Activated T-helper 1 cell treated with anti-CD3 and anti-CD28 coated beads, Interleukin-12 subunit alpha, Interleukin-12 subunit beta, Interleukin-2, Interleukin-4 antibody, amounts not matched to agents 30 ng/mL and 10 ng/mL and 1 ng/mL, durations not matched to agents 14 hours and 24 hours and 36 hours (primary cell): ENCODE results near the gene RAB5A. TPM values are rescaled to one million over a fixed set of nuclear protein-coding genes. Genes with fewer than 3 reads are reported as not detected.
A peak's percentile ranks its signal among the peaks of the same experiment; 100 is the strongest.
"Not testable (repeated sequence)": the region's sequence is repeated elsewhere in the genome, so short reads cannot be mapped to it uniquely, and the experiment has no call there.

ENCODE experiments used
- DNase-seq: peaks from one replicate; pipeline ENCODE4 v3.0.0; 2021; ENCODE audit warnings: low spot score
- H3K27ac Mint-ChIP-seq: one replicate; pipeline ENCODE4 v1.8.0; 2021; ENCODE audit warnings: mild to moderate bottlenecking, mixed read lengths
- H3K27me3 Mint-ChIP-seq: one replicate; pipeline ENCODE4 v1.8.0; 2022; ENCODE audit warnings: mild to moderate bottlenecking, moderate library complexity, mixed read lengths; ENCODE audit not compliant: insufficient read depth
- H3K36me3 Mint-ChIP-seq: one replicate; pipeline ENCODE4 v1.8.0; 2021; ENCODE audit warnings: low read depth, mixed read lengths
- H3K4me1 Mint-ChIP-seq: one replicate; pipeline ENCODE4 v1.8.0; 2021; ENCODE audit warnings: low read depth, mixed read lengths
- H3K4me3 Mint-ChIP-seq: one replicate; pipeline ENCODE4 v1.8.0; 2021; ENCODE audit warnings: mild to moderate bottlenecking, moderate library complexity, mixed read lengths
- H3K9me3 Mint-ChIP-seq: one replicate; pipeline ENCODE4 v1.8.0; 2021; ENCODE audit warnings: mixed read lengths
- intact Hi-C: fragments of 100-400 bp; cut with micrococcal nuclease; formaldehyde crosslinking; loops from one replicate; pipeline ENCODE4 v1.15.1; 2024
- total RNA-seq: library from RNA; stranded (reverse); gene quantifications from 2 replicates; pipeline ENCODE4 v1.2.3, GENCODE V29; 2022

The RAB5A gene
- 62.2 and 64.0 TPM in 2 replicates for total RNA-seq

GRCh38 chr3:19946832-19947548 is at the start of gene RAB5A:
TSS of gene RAB5A (plus strand) at chr3:19947097. CDS start at chr3:19950899, 3,802 bp downstream.
- intact Hi-C loops: loop anchor here (1.0 to 5.0 kb wide), 8 partner anchors 10 to 1505 kb away; partner anchors contain the start of gene SGO1
- H3K27me3 Mint-ChIP-seq: no peaks in the 10 kb centered on the region
- H3K36me3 Mint-ChIP-seq: peaks cover 11% of the 10 kb centered on the region
- H3K4me3 Mint-ChIP-seq: peak within 1 kb of the TSS; percentile 92
- H3K4me1 Mint-ChIP-seq: peaks cover 47% of the 10 kb centered on the region
- peak within 1 kb of the TSS; percentile 97 for H3K27ac Mint-ChIP-seq
- DNase-seq: peak; percentile 96
- H3K9me3 Mint-ChIP-seq: no peaks in the 10 kb centered on the region

- DNase-seq: no peak
- no peaks in the 10 kb centered on the region for H3K4me1 Mint-ChIP-seq
- H3K9me3 Mint-ChIP-seq: no peaks in the 10 kb centered on the region
- H3K4me3 Mint-ChIP-seq: no peak overlapping the region
- H3K27ac Mint-ChIP-seq: no peak overlapping the region
- H3K27me3 Mint-ChIP-seq: peaks cover 4% of the 10 kb centered on the region
- H3K36me3 Mint-ChIP-seq: no peaks in the 10 kb centered on the region
- intact Hi-C loops: no loop called here
Observed at GRCh38 chr3:19898721-19899120, 48.2 kb upstream of the RAB5A start.

DNA sequence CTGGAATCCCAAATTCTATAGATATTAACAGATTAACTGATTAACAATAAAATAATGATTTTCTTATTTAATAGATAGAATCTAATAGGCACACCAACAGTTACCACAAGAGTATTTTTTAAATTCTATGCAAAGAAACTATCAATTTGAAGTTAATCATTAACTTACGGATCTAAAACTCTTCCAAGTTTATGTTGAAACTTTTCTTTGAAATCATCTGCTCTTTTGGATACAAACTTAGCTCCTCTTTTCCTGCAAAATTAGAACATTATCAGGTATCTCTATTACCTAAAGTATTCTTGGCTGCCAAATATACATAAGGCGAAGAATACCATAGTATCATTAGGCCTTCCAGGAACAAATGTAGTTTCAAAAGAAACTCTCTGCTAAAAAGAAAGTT is 47.6 kb upstream of the RAB5A start:
- Mint-ChIP-seq H3K4me1 (no peaks in the 10 kb centered on the region), H3K27ac (no peak overlapping the region), H3K36me3 (no peaks in the 10 kb centered on the region), H3K4me3 (no peak overlapping the region), H3K27me3 (peaks cover 4% of the 10 kb centered on the region), H3K9me3 (no peaks in the 10 kb centered on the region)
- no peak for DNase-seq
- intact Hi-C loops: no loop called here

DNA sequence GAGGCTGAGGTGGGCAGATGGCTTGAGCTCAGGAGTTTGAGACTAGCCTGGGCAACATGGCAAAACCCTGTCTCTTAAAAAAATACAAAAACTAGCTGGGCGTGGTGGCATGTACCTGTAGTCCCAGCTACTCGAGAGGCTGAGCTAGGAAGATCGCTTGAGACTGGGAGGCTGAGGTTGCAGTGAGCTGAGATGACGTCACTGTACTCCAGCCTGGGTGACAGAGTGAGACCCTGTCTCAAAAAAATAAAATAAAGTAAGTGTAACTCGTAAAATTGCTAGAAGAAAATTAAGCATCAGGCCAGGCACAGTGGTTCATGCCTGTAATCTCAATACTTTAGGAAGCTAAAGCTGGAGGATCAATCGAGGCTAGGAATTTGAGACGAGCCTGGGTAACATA is 47.1 kb upstream of the RAB5A start:
- H3K27me3 Mint-ChIP-seq, intact Hi-C loops, H3K9me3 Mint-ChIP-seq, H3K4me1 Mint-ChIP-seq, DNase-seq, H3K27ac Mint-ChIP-seq, H3K36me3 Mint-ChIP-seq, H3K4me3 Mint-ChIP-seq: not testable (repeated sequence)

- H3K27ac Mint-ChIP-seq: no peak overlapping the region
- H3K9me3 Mint-ChIP-seq: no peaks in the 10 kb centered on the region
- H3K4me1 Mint-ChIP-seq: no peaks in the 10 kb centered on the region
- no peaks in the 10 kb centered on the region for H3K36me3 Mint-ChIP-seq
- DNase-seq: no peak
- no peak overlapping the region for H3K4me3 Mint-ChIP-seq
- intact Hi-C loops: no loop called here
- H3K27me3 Mint-ChIP-seq: peaks cover 5% of the 10 kb centered on the region
Observed at GRCh38 chr3:19901337-19901736, 45.6 kb upstream of the RAB5A start.

- Mint-ChIP-seq H3K4me3 (no peak overlapping the region), H3K36me3 (no peaks in the 10 kb centered on the region), H3K9me3 (no peaks in the 10 kb centered on the region), H3K4me1 (no peaks in the 10 kb centered on the region), H3K27me3 (peaks cover 6% of the 10 kb centered on the region), H3K27ac (no peak overlapping the region)
- intact Hi-C loops: no loop called here
- no peak for DNase-seq
Observed at GRCh38 chr3:19901918-19902317, 45.0 kb upstream of the RAB5A start.

DNA sequence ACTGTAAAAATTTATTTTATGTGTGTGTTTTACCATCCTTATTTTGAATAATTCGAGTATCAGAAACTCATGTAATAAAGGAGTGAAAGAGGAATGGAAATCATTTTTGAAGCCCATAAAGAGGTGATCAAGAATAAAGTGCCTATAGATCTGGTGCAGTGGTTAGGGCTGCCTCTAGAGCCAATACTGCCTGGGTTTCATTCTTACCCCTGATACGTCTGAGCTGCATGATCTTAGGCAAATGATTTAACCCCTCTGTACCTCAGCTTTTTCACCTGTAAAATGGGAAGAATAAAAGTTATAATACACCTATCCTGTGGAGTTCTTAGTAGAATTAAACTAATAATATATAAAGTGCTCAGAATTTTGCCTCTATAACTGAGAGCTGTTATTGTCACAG is 43.2 kb upstream of the RAB5A start:
- intact Hi-C loops: no loop called here
- H3K4me1 Mint-ChIP-seq: no peaks in the 10 kb centered on the region
- peaks cover 8% of the 10 kb centered on the region for H3K27me3 Mint-ChIP-seq
- H3K9me3 Mint-ChIP-seq: no peaks in the 10 kb centered on the region
- H3K4me3 Mint-ChIP-seq: no peak overlapping the region
- H3K27ac Mint-ChIP-seq: no peak overlapping the region
- DNase-seq: no peak
- H3K36me3 Mint-ChIP-seq: no peaks in the 10 kb centered on the region

DNA sequence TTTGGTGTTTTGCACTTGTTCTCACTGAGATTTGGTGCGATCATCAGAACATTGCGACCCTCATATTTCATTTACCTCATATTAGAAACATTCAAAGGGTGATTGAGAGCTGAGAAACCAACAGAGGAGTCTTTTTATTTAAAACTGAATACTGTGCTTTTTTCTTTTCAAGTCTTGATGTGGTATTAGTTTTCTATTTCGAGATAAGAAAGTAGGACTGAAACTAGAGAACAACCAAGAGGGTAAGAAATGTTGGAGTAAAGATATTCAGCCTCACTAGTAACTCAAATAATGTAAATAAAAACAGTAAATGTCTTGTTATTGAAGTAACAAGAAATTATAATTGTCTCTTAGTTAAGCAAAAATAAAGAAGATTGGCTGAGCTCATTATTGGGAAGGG is 39.4 kb upstream of the RAB5A start:
- Mint-ChIP-seq H3K4me3 (no peak overlapping the region), H3K9me3 (peaks cover 20% of the 10 kb centered on the region), H3K27ac (no peak overlapping the region), H3K27me3 (peaks cover 6% of the 10 kb centered on the region), H3K36me3 (peaks cover 2% of the 10 kb centered on the region), H3K4me1 (no peaks in the 10 kb centered on the region)
- intact Hi-C loops: no loop called here
- no peak for DNase-seq

DNA sequence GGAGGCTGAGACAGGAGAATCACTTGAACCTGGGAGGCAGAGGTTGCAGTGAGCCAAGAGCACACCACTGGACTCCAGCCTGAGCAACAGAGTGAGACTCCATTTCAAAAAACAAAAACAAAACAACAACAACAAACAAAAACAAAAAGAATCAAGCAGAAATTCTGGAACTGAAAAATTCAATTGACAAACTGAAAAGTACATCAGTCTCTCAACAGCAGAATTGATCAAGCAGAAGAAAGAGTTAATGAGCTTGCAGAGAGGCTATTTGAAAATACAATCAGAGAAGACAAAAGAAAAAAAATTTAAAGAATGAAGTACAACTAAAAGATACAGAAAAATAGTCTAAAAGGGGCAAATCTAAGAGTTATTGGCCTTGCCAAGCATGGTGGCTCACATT is 35.4 kb upstream of the RAB5A start:
- Mint-ChIP-seq H3K4me1 (no peaks in the 10 kb centered on the region), H3K27ac (no peak overlapping the region), H3K4me3 (no peak overlapping the region), H3K27me3 (peaks cover 6% of the 10 kb centered on the region), H3K36me3 (peaks cover 2% of the 10 kb centered on the region), H3K9me3 (peaks cover 24% of the 10 kb centered on the region)
- DNase-seq: no peak
- intact Hi-C loops: no loop called here

- Mint-ChIP-seq H3K27me3 (peaks cover 12% of the 10 kb centered on the region), H3K36me3 (no peaks in the 10 kb centered on the region), H3K4me3 (no peak overlapping the region), H3K27ac (no peak overlapping the region), H3K9me3 (peaks cover 7% of the 10 kb centered on the region), H3K4me1 (no peaks in the 10 kb centered on the region)
- intact Hi-C loops: no loop called here
- no peak for DNase-seq
Observed at GRCh38 chr3:19917167-19917566, 29.7 kb upstream of the RAB5A start.

DNA sequence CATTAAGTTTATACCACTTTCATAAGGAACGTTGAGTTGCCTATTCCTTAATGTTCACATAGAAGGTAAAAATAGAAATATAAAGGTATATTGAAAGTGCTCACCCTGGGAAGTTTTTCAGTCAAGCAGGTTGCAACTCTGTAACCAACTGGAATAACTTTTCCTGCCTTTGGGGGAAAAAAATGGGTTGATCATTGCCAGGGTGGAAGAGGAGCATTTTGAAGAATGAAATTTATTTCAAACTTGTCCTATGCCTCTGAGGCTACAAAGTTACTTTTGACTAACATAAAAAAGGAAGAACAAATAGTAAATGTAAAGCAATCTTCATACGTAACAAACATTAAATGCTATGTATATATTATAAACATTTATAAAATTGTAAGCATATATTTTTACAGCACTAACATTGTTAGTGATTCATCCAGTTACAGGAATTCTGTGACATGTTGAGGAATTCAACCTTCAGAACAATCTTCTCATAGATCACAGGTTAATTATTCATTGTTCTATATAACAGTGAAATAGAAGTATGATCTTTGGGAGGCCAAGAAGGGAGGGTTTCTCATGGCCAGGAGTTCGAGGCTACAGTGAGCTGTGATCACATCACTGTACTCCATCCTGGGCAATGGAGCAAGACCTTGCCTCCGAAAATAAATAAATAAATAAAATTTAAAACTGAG is 26.4 kb upstream of the RAB5A start:
- no peak overlapping the region for H3K27ac Mint-ChIP-seq
- peaks cover 17% of the 10 kb centered on the region for H3K27me3 Mint-ChIP-seq
- no peaks in the 10 kb centered on the region for H3K9me3 Mint-ChIP-seq
- H3K4me1 Mint-ChIP-seq: no peaks in the 10 kb centered on the region
- no peak overlapping the region for H3K4me3 Mint-ChIP-seq
- DNase-seq: no peak
- intact Hi-C loops: no loop called here
- no peaks in the 10 kb centered on the region for H3K36me3 Mint-ChIP-seq

- DNase-seq: peak; percentile 39
- intact Hi-C loops: loop anchor here (1.0 to 10.0 kb wide), 10 partner anchors 8 to 1526 kb away; partner anchors contain the start of genes RAB5A and SGO1
- peak overlapping the region; percentile 95 for H3K27ac Mint-ChIP-seq
- no peaks in the 10 kb centered on the region for H3K36me3 Mint-ChIP-seq
- H3K4me1 Mint-ChIP-seq: peaks cover 38% of the 10 kb centered on the region
- H3K4me3 Mint-ChIP-seq: peak overlapping the region; percentile 50
- H3K27me3 Mint-ChIP-seq: peaks cover 4% of the 10 kb centered on the region
- peaks cover 6% of the 10 kb centered on the region for H3K9me3 Mint-ChIP-seq
Observed at GRCh38 chr3:19931180-19931692, 15.7 kb upstream of the RAB5A start.

- Mint-ChIP-seq H3K9me3 (peaks cover 6% of the 10 kb centered on the region), H3K36me3 (no peaks in the 10 kb centered on the region), H3K4me1 (peaks cover 38% of the 10 kb centered on the region), H3K4me3 (peak overlapping the region; percentile 50), H3K27me3 (peaks cover 4% of the 10 kb centered on the region), H3K27ac (peak overlapping the region; percentile 95)
- no peak for DNase-seq
- intact Hi-C loops: loop anchor here (1.0 to 10.0 kb wide), 10 partner anchors 8 to 1527 kb away; partner anchors contain the start of genes RAB5A and SGO1
Observed at GRCh38 chr3:19931767-19932188, 15.1 kb upstream of the RAB5A start.
